GM18505 (cell line): ENCODE measurements around the gene IVD.

Experiments used
- ATAC-seq: cut with Tn5 transposase; IDR thresholded peaks from one replicate; pipeline ENCODE4 v1.9.1; 2021; ENCODE audit not compliant: unreplicated experiment
- POLR2A ChIP-seq: IDR thresholded peaks from 4 replicates; pipeline ENCODE4 v1.6.1; 2011; ENCODE audit warnings: borderline replicate concordance; ENCODE audit not compliant: insufficient read depth, insufficient read length; ENCODE audit errors: extremely low read depth

Gene IVD

GRCh38 chr15:40456299-40456712, 50.7 kb downstream of the IVD start:
- TF ChIP-seq POLR2A = no peak
- ATAC-seq = no peak

GRCh38 chr15:40456738-40457137, 51.1 kb downstream of the IVD start:
- TF ChIP-seq POLR2A = no peak
- ATAC-seq = no peak

- no peak for ATAC-seq
- TF ChIP-seq POLR2A = no peak
These were observed 53.1 kb downstream of the IVD start for GRCh38 chr15:40458495-40459371.

GRCh38 chr15:40459391-40460015, 53.9 kb downstream of the IVD start:
- no peak for ATAC-seq
- TF ChIP-seq POLR2A = no peak

GRCh38 chr15:40460404-40460803, 54.8 kb downstream of the IVD start:
- no peak for TF ChIP-seq POLR2A
- no peak for ATAC-seq

GRCh38 chr15:40461958-40462357, 56.4 kb downstream of the IVD start:
- ATAC-seq = no peak
- no peak for TF ChIP-seq POLR2A

GRCh38 chr15:40463279-40463678, 57.7 kb downstream of the IVD start:
- TF ChIP-seq POLR2A = no peak
- no peak for ATAC-seq

- TF ChIP-seq POLR2A = no peak
- no peak for ATAC-seq
These were observed 58.4 kb downstream of the IVD start for GRCh38 chr15:40463886-40464545.

GRCh38 chr15:40464595-40465185, 59.1 kb downstream of the IVD start:
- TF ChIP-seq POLR2A = no peak
- no peak for ATAC-seq

- TF ChIP-seq POLR2A = no peak
- no peak for ATAC-seq
These were observed 60.3 kb downstream of the IVD start for GRCh38 chr15:40465939-40466338.

GRCh38 chr15:40466426-40467260, 61.0 kb downstream of the IVD start:
- no peak for TF ChIP-seq POLR2A
- no peak for ATAC-seq

GRCh38 chr15:40467261-40467615, 61.6 kb downstream of the IVD start:
- TF ChIP-seq POLR2A = no peak
- ATAC-seq = no peak
